Ishikawa (cell line): Measurements from ENCODE around the gene DAGLA.

Source experiments
- CEBPB ChIP-seq: IDR thresholded peaks from 2 replicates; pipeline ENCODE4 v1.6.1; 2012
- CREB1 ChIP-seq: IDR thresholded peaks from 2 replicates; pipeline ENCODE4 v1.6.1; 2012; ENCODE audit warnings: low read depth
- EGR1 ChIP-seq: IDR thresholded peaks from 2 replicates; pipeline ENCODE4 v1.6.1; 2012
- EP300 ChIP-seq: IDR thresholded peaks from 2 replicates; pipeline ENCODE4 v1.6.1; 2012; ENCODE audit warnings: borderline replicate concordance
- FOXM1 ChIP-seq: IDR thresholded peaks from 2 replicates; pipeline ENCODE4 v1.6.1; 2012; ENCODE audit warnings: low read depth, borderline replicate concordance
- NFIC ChIP-seq: IDR thresholded peaks from 2 replicates; pipeline ENCODE4 v1.6.1; 2012
- RAD21 ChIP-seq: IDR thresholded peaks from 2 replicates; pipeline ENCODE4 v1.6.1; 2012; ENCODE audit warnings: low read depth
- TAF1 ChIP-seq: IDR thresholded peaks from 2 replicates; pipeline ENCODE4 v1.6.1; 2012; ENCODE audit warnings: low read depth, mild to moderate bottlenecking
- TEAD4 ChIP-seq: IDR thresholded peaks from 2 replicates; pipeline ENCODE4 v1.6.1; 2012
- YY1 ChIP-seq: IDR thresholded peaks from 2 replicates; pipeline ENCODE4 v1.6.1; 2012; ENCODE audit warnings: low read depth
- TF ChIP-seq, protein P1 (sequence below): IDR thresholded peaks from 2 replicates; pipeline ENCODE4 v1.6.1; 2012

DNA sequence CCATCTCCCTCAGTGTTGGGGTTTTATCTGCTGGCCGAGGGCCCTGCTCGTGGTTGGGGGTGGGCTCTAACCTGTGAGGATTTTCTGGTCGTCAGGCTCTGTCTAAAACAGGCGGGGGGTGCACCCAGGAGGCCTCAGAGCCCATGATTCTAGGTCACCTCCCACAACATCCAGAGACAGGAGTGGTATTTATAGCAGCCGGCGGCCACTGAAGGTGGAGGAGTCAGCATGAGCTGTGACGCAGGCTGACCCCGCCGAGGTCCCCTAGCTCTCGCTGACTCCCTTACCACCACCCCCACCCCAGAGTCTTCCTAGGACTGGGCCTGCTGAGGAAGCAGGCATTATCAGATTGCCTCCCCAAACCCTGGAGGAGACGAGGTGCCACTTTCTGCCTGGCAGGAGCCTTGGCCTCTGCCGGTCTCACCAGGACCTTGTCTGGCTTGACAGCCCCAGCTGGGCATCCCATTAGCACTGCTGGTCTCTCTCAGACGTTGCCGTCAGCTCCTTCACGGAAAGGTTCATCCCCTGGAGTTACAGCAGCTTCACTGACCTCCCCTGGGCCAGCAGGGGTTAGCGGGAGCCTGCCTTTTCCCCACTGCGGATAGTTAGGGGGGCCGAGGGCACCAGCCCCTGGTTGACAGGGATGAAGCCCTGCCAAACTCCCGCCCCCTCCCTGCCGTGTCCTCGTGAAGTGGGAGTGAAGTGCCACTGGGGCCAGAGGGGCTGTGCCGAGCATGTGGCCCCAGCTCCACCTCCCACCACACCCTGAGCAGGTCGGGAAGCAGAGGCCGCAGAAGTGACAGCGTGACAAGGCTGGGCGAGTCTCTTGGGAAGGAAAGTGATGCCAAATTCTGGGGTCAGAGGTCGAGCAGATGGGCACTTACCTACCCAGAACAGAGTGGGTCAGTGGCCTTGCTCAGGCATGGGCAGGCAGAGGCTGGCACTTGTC is 26.5 kb downstream of the DAGLA start:
- TF ChIP-seq TAF1, result no peak
- TF ChIP-seq CREB1, result no peak
- TF ChIP-seq NFIC, result no peak
- TF ChIP-seq YY1, result no peak
- TF ChIP-seq, protein P1, sequence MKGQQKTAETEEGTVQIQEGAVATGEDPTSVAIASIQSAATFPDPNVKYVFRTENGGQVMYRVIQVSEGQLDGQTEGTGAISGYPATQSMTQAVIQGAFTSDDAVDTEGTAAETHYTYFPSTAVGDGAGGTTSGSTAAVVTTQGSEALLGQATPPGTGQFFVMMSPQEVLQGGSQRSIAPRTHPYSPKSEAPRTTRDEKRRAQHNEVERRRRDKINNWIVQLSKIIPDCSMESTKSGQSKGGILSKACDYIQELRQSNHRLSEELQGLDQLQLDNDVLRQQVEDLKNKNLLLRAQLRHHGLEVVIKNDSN, result no peak
- TF ChIP-seq FOXM1, result no peak
- TF ChIP-seq CEBPB, result no peak
- TF ChIP-seq EP300, result no peak
- no peak for TF ChIP-seq TEAD4
- no peak for TF ChIP-seq EGR1
- no peak for TF ChIP-seq RAD21
